K562 (cell line): ENCODE results near the gene CEND1. TPM values are rescaled to one million over a fixed set of nuclear protein-coding genes. Genes with fewer than 3 reads are reported as not detected.

Experiments
- ETV1 ChIP-seq: fragments of 450-650 bp; conservative IDR thresholded peaks from 2 replicates; pipeline ENCODE4 v1.6.1; 2016; ENCODE audit warnings: missing genetic modification characterization, control low read depth, low read depth, missing compliant biosample characterization
- HOXB6 ChIP-seq: fragments of 250-450 bp; sonication (Bioruptor Pico); IDR thresholded peaks from 2 replicates; pipeline ENCODE4 v1.5.1; 2022; ENCODE audit warnings: mild to moderate bottlenecking, borderline replicate concordance
- POLR2AphosphoS2 ChIP-seq: IDR thresholded peaks from 2 replicates; pipeline ENCODE4 v1.6.1; 2012; ENCODE audit warnings: low read length, improper control_type of control experiment
- SIX5 ChIP-seq, 2 experiments: IDR thresholded peaks; 2 replicates each; pipeline ENCODE4 v1.6.1; 2011; ENCODE audit warnings: low read length in 2 of 2, borderline replicate concordance in 1 of 2, low read depth in 1 of 2, mild to moderate bottlenecking in 1 of 2, moderate library complexity in 1 of 2; ENCODE audit not compliant: insufficient read depth in 1 of 2
- polyA plus RNA-seq, 8 experiments: library from polyadenylated mRNA; depleted of rRNA in 4 of 8; stranded (reverse) in 5 of 8; unstranded in 3 of 8; fragments of >200 nt; fragmentation: Nextera tagmentation in 2 of 8; fragmentation: Illumina TruSeq in 1 of 8; extraction: Ambion mirVana in 2 of 8; extraction: Trizol in 1 of 8; gene quantifications; 2 replicates each; pipeline versions ENCODE4 v1.2.1 to v1.2.3, GENCODE V29; 2011 to 2014; ENCODE audit warnings: inconsistent platforms in 1 of 8, missing spikeins in 1 of 8
- total RNA-seq, 7 experiments: library from RNA; depleted of rRNA in 6 of 7; stranded (reverse); fragments of >200 nt in 6 of 7; fragmentation: Illumina TruSeq in 2 of 7; extraction: Trizol in 2 of 7; gene quantifications; 2 replicates each; pipeline versions ENCODE4 v1.2.1 to v1.2.3, GENCODE V29; 2011 to 2021; ENCODE audit warnings: low replicate concordance in 1 of 7
- TF ChIP-seq, protein P1 (sequence below): fragments of 450-650 bp; IDR thresholded peaks from 2 replicates; pipeline ENCODE4 v1.6.1; 2017; ENCODE audit warnings: antibody characterized with exemption
- TF ChIP-seq, protein P2 (sequence below): fragments of 450-650 bp; formaldehyde crosslinking; conservative IDR thresholded peaks from 2 replicates; pipeline ENCODE4 v1.4.0; 2022; ENCODE audit warnings: mild to moderate bottlenecking, missing genetic modification characterization
- TF ChIP-seq, protein P3 (sequence below), 2 experiments: fragments of 450-650 bp; formaldehyde crosslinking in 1 of 2; IDR thresholded peaks; 2 replicates each; pipeline versions ENCODE4 v1.4.0 to v1.6.1; 2014 to 2020; ENCODE audit warnings: mild to moderate bottlenecking in 2 of 2, borderline replicate concordance in 1 of 2, low read depth in 1 of 2
- TF ChIP-seq, protein P4 (sequence below), 2 experiments: fragments of 150-350 bp in 1 of 2; IDR thresholded peaks; 2 replicates each; pipeline ENCODE4 v1.6.1; 2012 to 2016; ENCODE audit warnings: low read depth in 2 of 2, low read length in 2 of 2, mild to moderate bottlenecking in 1 of 2, moderate library complexity in 1 of 2

The CEND1 gene
- total and polyA plus RNA-seq, 9 of the 15 experiments (the other 6 are each of a cell fraction or from before 2014, with no cell fraction given) = 0.13 to 0.18 (median 0.16) TPM; not detected in 6

DNA sequence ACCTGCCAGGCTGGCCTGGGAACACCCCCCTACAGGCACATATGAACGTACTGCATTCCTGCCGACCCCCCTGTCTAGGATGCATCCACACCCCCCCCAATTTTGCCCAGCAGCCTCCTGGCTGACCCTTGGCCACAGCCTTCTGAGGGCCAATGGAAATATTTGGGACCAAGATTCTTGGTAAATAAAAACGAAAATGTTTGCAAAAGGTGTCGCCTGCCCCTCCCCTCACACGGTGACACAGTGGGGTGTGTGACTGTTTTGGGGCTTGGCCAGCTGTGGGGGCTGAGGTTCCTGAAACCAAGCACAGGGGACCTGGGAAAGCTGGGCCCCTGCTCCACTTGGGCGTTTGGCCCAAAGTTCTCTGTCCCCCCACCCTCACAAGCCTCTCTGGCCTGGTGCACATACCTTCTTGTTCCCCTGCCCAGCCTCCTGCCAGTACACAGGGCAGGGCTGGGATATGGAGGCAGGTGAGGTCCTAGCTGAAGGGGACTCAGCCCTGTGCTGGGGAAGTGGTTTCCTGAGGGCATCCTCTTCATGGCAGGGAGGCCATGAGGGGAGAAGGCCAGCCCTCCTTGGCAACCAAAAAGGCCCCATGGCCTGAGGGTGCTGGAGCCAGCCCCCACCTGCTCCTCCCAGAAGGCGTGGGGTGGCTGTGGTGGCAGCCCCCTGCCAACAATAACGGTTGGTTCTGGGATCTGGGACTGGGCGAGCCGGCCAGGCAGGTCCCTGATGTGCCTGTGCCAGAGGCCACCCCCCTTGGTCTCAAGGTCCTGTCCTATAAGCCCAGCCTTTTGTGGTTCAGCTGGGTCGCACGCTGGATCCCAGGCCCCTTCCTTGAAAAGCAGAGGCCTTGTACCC is 35.7 kb upstream of the CEND1 start (continued):
- TF ChIP-seq, protein P1, sequence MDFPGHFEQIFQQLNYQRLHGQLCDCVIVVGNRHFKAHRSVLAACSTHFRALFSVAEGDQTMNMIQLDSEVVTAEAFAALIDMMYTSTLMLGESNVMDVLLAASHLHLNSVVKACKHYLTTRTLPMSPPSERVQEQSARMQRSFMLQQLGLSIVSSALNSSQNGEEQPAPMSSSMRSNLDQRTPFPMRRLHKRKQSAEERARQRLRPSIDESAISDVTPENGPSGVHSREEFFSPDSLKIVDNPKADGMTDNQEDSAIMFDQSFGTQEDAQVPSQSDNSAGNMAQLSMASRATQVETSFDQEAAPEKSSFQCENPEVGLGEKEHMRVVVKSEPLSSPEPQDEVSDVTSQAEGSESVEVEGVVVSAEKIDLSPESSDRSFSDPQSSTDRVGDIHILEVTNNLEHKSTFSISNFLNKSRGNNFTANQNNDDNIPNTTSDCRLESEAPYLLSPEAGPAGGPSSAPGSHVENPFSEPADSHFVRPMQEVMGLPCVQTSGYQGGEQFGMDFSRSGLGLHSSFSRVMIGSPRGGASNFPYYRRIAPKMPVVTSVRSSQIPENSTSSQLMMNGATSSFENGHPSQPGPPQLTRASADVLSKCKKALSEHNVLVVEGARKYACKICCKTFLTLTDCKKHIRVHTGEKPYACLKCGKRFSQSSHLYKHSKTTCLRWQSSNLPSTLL = no peak
- TF ChIP-seq, protein P2, sequence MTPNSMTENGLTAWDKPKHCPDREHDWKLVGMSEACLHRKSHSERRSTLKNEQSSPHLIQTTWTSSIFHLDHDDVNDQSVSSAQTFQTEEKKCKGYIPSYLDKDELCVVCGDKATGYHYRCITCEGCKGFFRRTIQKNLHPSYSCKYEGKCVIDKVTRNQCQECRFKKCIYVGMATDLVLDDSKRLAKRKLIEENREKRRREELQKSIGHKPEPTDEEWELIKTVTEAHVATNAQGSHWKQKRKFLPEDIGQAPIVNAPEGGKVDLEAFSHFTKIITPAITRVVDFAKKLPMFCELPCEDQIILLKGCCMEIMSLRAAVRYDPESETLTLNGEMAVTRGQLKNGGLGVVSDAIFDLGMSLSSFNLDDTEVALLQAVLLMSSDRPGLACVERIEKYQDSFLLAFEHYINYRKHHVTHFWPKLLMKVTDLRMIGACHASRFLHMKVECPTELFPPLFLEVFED (CRISPR knock-in tag) = peak; percentile 40
- TF ChIP-seq POLR2AphosphoS2 (no peak), SIX5 (IDR thresholded peaks at IDR 0.05; ENCODE audit: borderline replicate concordance in 1 of 2, insufficient read depth in 1 of 2, low read depth in 1 of 2, low read length in 2 of 2) (no peak), HOXB6 (CRISPR knock-in tag) (no peak), ETV1 (tag) (no peak)
- TF ChIP-seq, protein P3, sequence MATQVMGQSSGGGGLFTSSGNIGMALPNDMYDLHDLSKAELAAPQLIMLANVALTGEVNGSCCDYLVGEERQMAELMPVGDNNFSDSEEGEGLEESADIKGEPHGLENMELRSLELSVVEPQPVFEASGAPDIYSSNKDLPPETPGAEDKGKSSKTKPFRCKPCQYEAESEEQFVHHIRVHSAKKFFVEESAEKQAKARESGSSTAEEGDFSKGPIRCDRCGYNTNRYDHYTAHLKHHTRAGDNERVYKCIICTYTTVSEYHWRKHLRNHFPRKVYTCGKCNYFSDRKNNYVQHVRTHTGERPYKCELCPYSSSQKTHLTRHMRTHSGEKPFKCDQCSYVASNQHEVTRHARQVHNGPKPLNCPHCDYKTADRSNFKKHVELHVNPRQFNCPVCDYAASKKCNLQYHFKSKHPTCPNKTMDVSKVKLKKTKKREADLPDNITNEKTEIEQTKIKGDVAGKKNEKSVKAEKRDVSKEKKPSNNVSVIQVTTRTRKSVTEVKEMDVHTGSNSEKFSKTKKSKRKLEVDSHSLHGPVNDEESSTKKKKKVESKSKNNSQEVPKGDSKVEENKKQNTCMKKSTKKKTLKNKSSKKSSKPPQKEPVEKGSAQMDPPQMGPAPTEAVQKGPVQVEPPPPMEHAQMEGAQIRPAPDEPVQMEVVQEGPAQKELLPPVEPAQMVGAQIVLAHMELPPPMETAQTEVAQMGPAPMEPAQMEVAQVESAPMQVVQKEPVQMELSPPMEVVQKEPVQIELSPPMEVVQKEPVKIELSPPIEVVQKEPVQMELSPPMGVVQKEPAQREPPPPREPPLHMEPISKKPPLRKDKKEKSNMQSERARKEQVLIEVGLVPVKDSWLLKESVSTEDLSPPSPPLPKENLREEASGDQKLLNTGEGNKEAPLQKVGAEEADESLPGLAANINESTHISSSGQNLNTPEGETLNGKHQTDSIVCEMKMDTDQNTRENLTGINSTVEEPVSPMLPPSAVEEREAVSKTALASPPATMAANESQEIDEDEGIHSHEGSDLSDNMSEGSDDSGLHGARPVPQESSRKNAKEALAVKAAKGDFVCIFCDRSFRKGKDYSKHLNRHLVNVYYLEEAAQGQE (IDR thresholded peaks at IDR 0.05; ENCODE audit: borderline replicate concordance) = no peak
- TF ChIP-seq, protein P3 (CRISPR knock-in tag; IDR thresholded peaks at IDR 0.05; ENCODE audit: low read depth) = no peak
- TF ChIP-seq, protein P4, sequence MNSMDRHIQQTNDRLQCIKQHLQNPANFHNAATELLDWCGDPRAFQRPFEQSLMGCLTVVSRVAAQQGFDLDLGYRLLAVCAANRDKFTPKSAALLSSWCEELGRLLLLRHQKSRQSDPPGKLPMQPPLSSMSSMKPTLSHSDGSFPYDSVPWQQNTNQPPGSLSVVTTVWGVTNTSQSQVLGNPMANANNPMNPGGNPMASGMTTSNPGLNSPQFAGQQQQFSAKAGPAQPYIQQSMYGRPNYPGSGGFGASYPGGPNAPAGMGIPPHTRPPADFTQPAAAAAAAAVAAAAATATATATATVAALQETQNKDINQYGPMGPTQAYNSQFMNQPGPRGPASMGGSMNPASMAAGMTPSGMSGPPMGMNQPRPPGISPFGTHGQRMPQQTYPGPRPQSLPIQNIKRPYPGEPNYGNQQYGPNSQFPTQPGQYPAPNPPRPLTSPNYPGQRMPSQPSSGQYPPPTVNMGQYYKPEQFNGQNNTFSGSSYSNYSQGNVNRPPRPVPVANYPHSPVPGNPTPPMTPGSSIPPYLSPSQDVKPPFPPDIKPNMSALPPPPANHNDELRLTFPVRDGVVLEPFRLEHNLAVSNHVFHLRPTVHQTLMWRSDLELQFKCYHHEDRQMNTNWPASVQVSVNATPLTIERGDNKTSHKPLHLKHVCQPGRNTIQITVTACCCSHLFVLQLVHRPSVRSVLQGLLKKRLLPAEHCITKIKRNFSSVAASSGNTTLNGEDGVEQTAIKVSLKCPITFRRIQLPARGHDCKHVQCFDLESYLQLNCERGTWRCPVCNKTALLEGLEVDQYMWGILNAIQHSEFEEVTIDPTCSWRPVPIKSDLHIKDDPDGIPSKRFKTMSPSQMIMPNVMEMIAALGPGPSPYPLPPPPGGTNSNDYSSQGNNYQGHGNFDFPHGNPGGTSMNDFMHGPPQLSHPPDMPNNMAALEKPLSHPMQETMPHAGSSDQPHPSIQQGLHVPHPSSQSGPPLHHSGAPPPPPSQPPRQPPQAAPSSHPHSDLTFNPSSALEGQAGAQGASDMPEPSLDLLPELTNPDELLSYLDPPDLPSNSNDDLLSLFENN (IDR thresholded peaks at IDR 0.05; ENCODE audit: low read depth in 2 of 2, low read length in 2 of 2) = 0 out of 4 replicates have a peak, but pooled peaks of 1 of the 2 experiments have one; percentile 23
